ENCODE measurements around the gene METAP1D. TPM values are rescaled to one million over a fixed set of nuclear protein-coding genes. Genes with fewer than 3 reads are reported as not detected.

The METAP1D gene
- total RNA-seq, 4 donors from 2014 or later, result 0.75 to 6.4 (median 3.6) TPM

DNA sequence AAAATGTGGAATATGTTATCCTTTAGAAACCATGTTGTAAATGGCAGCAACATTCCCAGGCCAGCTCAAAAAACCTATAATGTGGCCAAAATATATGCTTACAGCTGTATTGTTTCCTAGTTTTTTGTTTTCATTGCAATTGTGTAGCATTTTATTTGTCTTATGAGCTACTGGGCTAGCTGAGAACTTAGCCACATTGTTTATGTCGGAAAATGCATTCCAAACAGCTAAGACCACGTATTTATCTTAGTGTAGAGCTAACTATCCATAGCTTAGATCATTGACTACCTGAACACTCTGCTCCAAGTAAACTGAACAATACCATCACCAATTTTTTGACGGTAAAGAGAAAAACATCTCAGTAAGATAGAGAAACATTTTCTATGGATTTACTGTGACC, 38.4 kb downstream of the METAP1D start:
- TF ChIP-seq, protein P1, sequence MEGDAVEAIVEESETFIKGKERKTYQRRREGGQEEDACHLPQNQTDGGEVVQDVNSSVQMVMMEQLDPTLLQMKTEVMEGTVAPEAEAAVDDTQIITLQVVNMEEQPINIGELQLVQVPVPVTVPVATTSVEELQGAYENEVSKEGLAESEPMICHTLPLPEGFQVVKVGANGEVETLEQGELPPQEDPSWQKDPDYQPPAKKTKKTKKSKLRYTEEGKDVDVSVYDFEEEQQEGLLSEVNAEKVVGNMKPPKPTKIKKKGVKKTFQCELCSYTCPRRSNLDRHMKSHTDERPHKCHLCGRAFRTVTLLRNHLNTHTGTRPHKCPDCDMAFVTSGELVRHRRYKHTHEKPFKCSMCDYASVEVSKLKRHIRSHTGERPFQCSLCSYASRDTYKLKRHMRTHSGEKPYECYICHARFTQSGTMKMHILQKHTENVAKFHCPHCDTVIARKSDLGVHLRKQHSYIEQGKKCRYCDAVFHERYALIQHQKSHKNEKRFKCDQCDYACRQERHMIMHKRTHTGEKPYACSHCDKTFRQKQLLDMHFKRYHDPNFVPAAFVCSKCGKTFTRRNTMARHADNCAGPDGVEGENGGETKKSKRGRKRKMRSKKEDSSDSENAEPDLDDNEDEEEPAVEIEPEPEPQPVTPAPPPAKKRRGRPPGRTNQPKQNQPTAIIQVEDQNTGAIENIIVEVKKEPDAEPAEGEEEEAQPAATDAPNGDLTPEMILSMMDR (IDR thresholded peaks at IDR 0.05), result no peak
- no peak for TF ChIP-seq EP300 (IDR thresholded peaks at IDR 0.05; ENCODE audit: low read depth)
- TF ChIP-seq POLR2A (IDR thresholded peaks at IDR 0.05), result no peak
- TF ChIP-seq POLR2AphosphoS5 (IDR thresholded peaks at IDR 0.05), result no peak
- Histone ChIP-seq H3K9me3 (no peaks in the 10 kb centered on the region), H3K4me1 (no peaks in the 10 kb centered on the region), H3K27me3 (no peaks in the 10 kb centered on the region), H3K27ac (no peak overlapping the region), H3K36me3 (no peaks in the 10 kb centered on the region), H3K4me3 (no peak overlapping the region)
- 70 to 89% methylated on average over 3 of the region's 3 CpGs for WGBS, 2 donors (ENCODE audit: low coverage in 1 of 2)
- intact Hi-C loops (cut with DNase I; ENCODE audit: low total_unique reads) (no loop called here), in situ Hi-C loops (cut with MboI; ENCODE audit: low pct_ligation_motif_present in 1 of 4, low pct_unique_long_range_greater_than_20kb in 1 of 4, low sequenced_read_pairs in 3 of 4) (no loop called here)
- DNase-seq, result no peak

DNA sequence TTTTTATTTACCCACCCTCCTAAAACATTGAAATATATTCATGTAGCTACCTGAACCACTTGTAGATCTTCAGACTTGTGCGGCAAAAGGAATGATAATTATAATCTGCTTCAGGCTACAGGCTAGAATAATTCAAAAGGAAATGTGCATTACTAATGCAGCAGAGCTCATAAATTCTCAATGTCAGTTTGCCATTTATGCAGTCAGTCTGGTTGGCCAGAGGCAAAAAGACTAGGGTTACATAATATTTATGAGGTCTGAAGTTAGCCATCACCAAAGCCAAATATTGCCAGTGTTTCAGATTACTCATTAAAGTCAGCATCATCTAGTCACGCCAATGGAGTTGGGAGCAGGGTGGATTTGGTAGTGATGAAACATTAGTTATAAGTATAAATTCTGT, 38.9 kb downstream of the METAP1D start:
- 88 to 100% methylated on average over 1 to 2 of the region's 2 CpGs for WGBS, 2 donors (ENCODE audit: low coverage in 1 of 2)

DNA sequence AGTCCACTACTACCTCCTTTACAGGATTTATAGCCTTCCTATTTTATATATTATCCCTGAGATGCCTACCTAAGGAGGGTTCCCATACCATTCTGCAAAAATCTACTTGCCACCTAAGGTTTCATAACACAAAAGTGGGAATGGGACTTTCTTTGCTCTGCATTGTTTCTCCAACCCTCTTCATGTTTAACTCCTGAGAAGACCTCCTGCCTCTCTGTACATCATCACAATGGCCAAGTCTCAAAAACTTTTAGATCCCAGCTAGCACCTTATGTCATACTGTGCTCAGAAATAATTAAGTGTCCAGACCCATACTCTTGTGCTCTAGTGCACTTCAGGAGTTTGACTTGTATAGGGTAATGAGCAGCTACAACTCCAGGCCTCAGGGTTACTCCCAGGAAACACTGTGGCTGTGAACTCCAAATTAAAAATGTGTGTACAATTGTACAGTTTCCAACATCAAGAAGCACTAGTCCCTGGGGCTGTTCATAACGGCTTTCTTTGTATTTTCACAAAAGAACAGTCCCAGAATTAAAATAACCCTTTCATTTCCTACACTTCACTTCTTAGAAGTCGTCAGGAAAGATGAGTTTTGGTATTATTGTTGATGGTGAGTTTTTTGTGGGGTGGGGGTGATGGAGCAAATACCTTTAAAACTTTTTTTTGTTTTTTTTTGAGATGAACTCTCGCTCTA, 39.4 kb downstream of the METAP1D start:
- no peaks in the 10 kb centered on the region for H3K9me3 ChIP-seq
- H3K4me1 ChIP-seq, result no peaks in the 10 kb centered on the region
- TF ChIP-seq, protein P1 (IDR thresholded peaks at IDR 0.05), result no peak
- TF ChIP-seq EP300 (IDR thresholded peaks at IDR 0.05; ENCODE audit: low read depth), result no peak
- TF ChIP-seq POLR2A (IDR thresholded peaks at IDR 0.05), result no peak
- TF ChIP-seq POLR2AphosphoS5 (IDR thresholded peaks at IDR 0.05), result no peak
- in situ Hi-C loops (cut with MboI; ENCODE audit: low pct_ligation_motif_present in 1 of 4, low pct_unique_long_range_greater_than_20kb in 1 of 4, low sequenced_read_pairs in 3 of 4) (no loop called here), intact Hi-C loops (cut with DNase I; ENCODE audit: low total_unique reads) (no loop called here)
- WGBS, 2 donors (ENCODE audit: low coverage in 1 of 2), result 53 to 78% methylated on average over 2 to 3 of the region's 3 CpGs
- no peak for DNase-seq
- H3K27ac ChIP-seq, result no peak overlapping the region
- H3K36me3 ChIP-seq, result no peaks in the 10 kb centered on the region
- no peaks in the 10 kb centered on the region for H3K27me3 ChIP-seq
- no peak overlapping the region for H3K4me3 ChIP-seq

More for the DNA sequence above, 38.9 kb downstream of the METAP1D start:
- Histone ChIP-seq H3K36me3 (no peaks in the 10 kb centered on the region), H3K4me1 (no peaks in the 10 kb centered on the region), H3K27me3 (no peaks in the 10 kb centered on the region), H3K4me3 (no peak overlapping the region), H3K27ac (no peak overlapping the region), H3K9me3 (no peaks in the 10 kb centered on the region)
- no peak for TF ChIP-seq POLR2A (IDR thresholded peaks at IDR 0.05)
- TF ChIP-seq, protein P1 (IDR thresholded peaks at IDR 0.05), result no peak
- TF ChIP-seq EP300 (IDR thresholded peaks at IDR 0.05; ENCODE audit: low read depth), result no peak
- no peak for TF ChIP-seq POLR2AphosphoS5 (IDR thresholded peaks at IDR 0.05)
- intact Hi-C loops (cut with DNase I; ENCODE audit: low total_unique reads) (no loop called here), in situ Hi-C loops (cut with MboI; ENCODE audit: low pct_ligation_motif_present in 1 of 4, low pct_unique_long_range_greater_than_20kb in 1 of 4, low sequenced_read_pairs in 3 of 4) (no loop called here)
- DNase-seq, result no peak

DNA sequence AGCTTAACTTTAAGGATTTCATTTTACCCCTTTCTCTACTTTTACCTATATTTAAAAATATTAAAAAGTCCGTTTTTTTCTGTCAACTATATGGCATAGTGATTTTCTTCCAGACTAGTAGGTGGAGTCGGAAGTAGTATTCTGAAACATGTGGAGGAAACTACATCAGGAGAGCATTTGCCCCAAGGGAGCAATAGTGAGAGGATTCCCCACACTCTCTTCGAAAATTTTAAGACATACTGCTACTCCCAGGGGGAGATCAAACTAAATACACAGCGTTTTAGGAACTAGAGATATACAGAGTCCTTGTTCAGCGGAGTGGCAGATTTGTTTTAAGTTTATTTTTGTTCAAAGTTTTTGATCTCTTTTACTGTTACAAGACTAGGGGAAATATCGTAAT, 40.6 kb downstream of the METAP1D start:
- in situ Hi-C loops (cut with MboI; ENCODE audit: low pct_ligation_motif_present in 1 of 4, low pct_unique_long_range_greater_than_20kb in 1 of 4, low sequenced_read_pairs in 3 of 4), result no loop called here
- TF ChIP-seq, protein P1 (IDR thresholded peaks at IDR 0.05), result no peak
- TF ChIP-seq EP300 (IDR thresholded peaks at IDR 0.05; ENCODE audit: low read depth), result no peak
- no peak for TF ChIP-seq POLR2AphosphoS5 (IDR thresholded peaks at IDR 0.05)
- no peak for TF ChIP-seq POLR2A (IDR thresholded peaks at IDR 0.05)

More for the DNA sequence above, 40.6 kb downstream of the METAP1D start:
- no peak for DNase-seq
- no peaks in the 10 kb centered on the region for H3K4me1 ChIP-seq
- H3K4me3 ChIP-seq, result no peak overlapping the region
- intact Hi-C loops (cut with DNase I; ENCODE audit: low total_unique reads), result no loop called here
- H3K27me3 ChIP-seq, result no peaks in the 10 kb centered on the region
- H3K36me3 ChIP-seq, result no peaks in the 10 kb centered on the region
- H3K27ac ChIP-seq, result no peak overlapping the region
- no peaks in the 10 kb centered on the region for H3K9me3 ChIP-seq
- WGBS, 2 donors (ENCODE audit: low coverage in 1 of 2), result 81 to 89% methylated on average over 6 of the region's 6 CpGs
